ENCODE results near the gene ZBTB9.
"Not testable (repeated sequence)": the region's sequence is repeated elsewhere in the genome, so short reads cannot be mapped to it uniquely, and the experiment has no call there.

ZBTB9 gene

GRCh38 chr6:33459226-33459625, 4.8 kb downstream of the ZBTB9 start:
- H3K4me3 ChIP-seq (ENCODE audit: low read depth, low read length): no peak overlapping the region
- no peak for DNase-seq (ENCODE audit: low read depth)
- no peak for TF ChIP-seq CTCF (IDR thresholded peaks at IDR 0.05; ENCODE audit: insufficient read depth, low read depth, low read length, missing control alignments)

GRCh38 chr6:33466075-33466735, 11.8 kb downstream of the ZBTB9 start:
- H3K4me3 ChIP-seq (ENCODE audit: low read depth, low read length): no peak overlapping the region
- no peak for TF ChIP-seq CTCF (IDR thresholded peaks at IDR 0.05; ENCODE audit: insufficient read depth, low read depth, low read length, missing control alignments)
- no peak for DNase-seq (ENCODE audit: low read depth)

- no peak for TF ChIP-seq CTCF (IDR thresholded peaks at IDR 0.05; ENCODE audit: insufficient read depth, low read depth, low read length, missing control alignments)
- DNase-seq (ENCODE audit: low read depth): no peak
- H3K4me3 ChIP-seq (ENCODE audit: low read depth, low read length): no peak overlapping the region
Observed at GRCh38 chr6:33467091-33467490, 12.7 kb downstream of the ZBTB9 start.

GRCh38 chr6:33469661-33470060, 15.3 kb downstream of the ZBTB9 start:
- no peak for DNase-seq (ENCODE audit: low read depth)
- H3K4me3 ChIP-seq (ENCODE audit: low read depth, low read length): no peak overlapping the region
- TF ChIP-seq CTCF (IDR thresholded peaks at IDR 0.05; ENCODE audit: insufficient read depth, low read depth, low read length, missing control alignments): no peak

- no peak for DNase-seq (ENCODE audit: low read depth)
- TF ChIP-seq CTCF (IDR thresholded peaks at IDR 0.05; ENCODE audit: insufficient read depth, low read depth, low read length, missing control alignments): no peak
- H3K4me3 ChIP-seq (ENCODE audit: low read depth, low read length): no peak overlapping the region
Observed at GRCh38 chr6:33477864-33478263, 23.5 kb downstream of the ZBTB9 start.

- TF ChIP-seq CTCF (IDR thresholded peaks at IDR 0.05; ENCODE audit: insufficient read depth, low read depth, low read length, missing control alignments): no peak
- DNase-seq (ENCODE audit: low read depth): no peak
- H3K4me3 ChIP-seq (ENCODE audit: low read depth, low read length): no peak overlapping the region
Observed at GRCh38 chr6:33481192-33481591, 26.8 kb downstream of the ZBTB9 start.

GRCh38 chr6:33482620-33483019, 28.2 kb downstream of the ZBTB9 start:
- not testable (repeated sequence) for DNase-seq (ENCODE audit: low read depth); H3K4me3 ChIP-seq (ENCODE audit: low read depth, low read length)

All from GM12865 (cell line).